SK-N-MC (cell line): ENCODE measurements around the gene PRAC1.

Experiments used
- DNase-seq: peaks from one replicate; pipeline ENCODE4 v3.0.0-alpha.2; 2011; ENCODE audit warnings: low read depth, low spot score
- H3K27ac ChIP-seq: fragments of 200-600 bp; sonication (generic); 2 replicates; pipeline ENCODE4 v1.5.1; 2016; ENCODE audit warnings: mixed run types
- H3K36me3 ChIP-seq: fragments of 200-600 bp; sonication (generic); 2 replicates; pipeline ENCODE4 v1.6.1; 2017; ENCODE audit warnings: antibody characterized with exemption, low read length, mixed read lengths; ENCODE audit not compliant: insufficient read depth
- H3K4me3 ChIP-seq: fragments of 200-600 bp; sonication (generic); 2 replicates; pipeline ENCODE4 v1.5.1; 2016
- H3K9ac ChIP-seq: fragments of 200-600 bp; sonication (generic); 2 replicates; pipeline ENCODE4 v1.8.0; 2017; ENCODE audit warnings: mixed run types, mixed read lengths; ENCODE audit not compliant: insufficient read length
- H3K9me3 ChIP-seq: fragments of 200-600 bp; sonication (generic); 2 replicates; pipeline ENCODE4 v1.6.1; 2017; ENCODE audit warnings: low read depth, mild to moderate bottlenecking, antibody characterized with exemption, low read length, moderate library complexity, mixed read lengths
- EZH2 ChIP-seq: fragments of 200-600 bp; sonication (generic); IDR thresholded peaks from one replicate; pipeline ENCODE4 v1.6.1; 2017; ENCODE audit warnings: antibody characterized with exemption
- FOXP2 ChIP-seq: optimal IDR thresholded peaks from 2 replicates; pipeline ENCODE3; 2011; ENCODE audit warnings: mild to moderate bottlenecking, moderate library complexity; ENCODE audit not compliant: insufficient read depth; ENCODE audit errors: extremely low read length, control extremely low read depth
- POLR2AphosphoS5 ChIP-seq: IDR thresholded peaks from 2 replicates; pipeline ENCODE4 v1.6.1; 2012; ENCODE audit warnings: mild to moderate bottlenecking, low read depth, low read length, borderline replicate concordance

Gene PRAC1

GRCh38 chr17:48756830-48757251 is 34.5 kb upstream of the PRAC1 start:
- H3K27ac ChIP-seq: peak overlapping the region; percentile 85
- H3K4me3 ChIP-seq: no peak overlapping the region
- H3K9me3 ChIP-seq: no peaks in the 10 kb centered on the region
- no peaks in the 10 kb centered on the region; the same call in 1 of the 2 replicates for H3K36me3 ChIP-seq
- no peak overlapping the region for H3K9ac ChIP-seq
- TF ChIP-seq EZH2 (no peak), FOXP2 (no peak), POLR2AphosphoS5 (no peak)
- DNase-seq: no peak

GRCh38 chr17:48755356-48755755 is 33.0 kb upstream of the PRAC1 start:
- H3K9ac ChIP-seq: no peak overlapping the region
- H3K4me3 ChIP-seq: 0 out of 2 replicates have a peak overlapping the region, but pooled peaks have one; percentile 17
- no peaks in the 10 kb centered on the region for H3K9me3 ChIP-seq
- no peaks in the 10 kb centered on the region for H3K36me3 ChIP-seq
- DNase-seq: no peak
- no peak overlapping the region for H3K27ac ChIP-seq
- no peak for TF ChIP-seq FOXP2

GRCh38 chr17:48754500-48755261 is 32.4 kb upstream of the PRAC1 start:
- no peak for TF ChIP-seq FOXP2
- no peak for TF ChIP-seq EZH2
- TF ChIP-seq POLR2AphosphoS5: no peak
- Histone ChIP-seq H3K36me3 (no peaks in the 10 kb centered on the region), H3K4me3 (0 out of 2 replicates have a peak overlapping the region, but pooled peaks have one; percentile 17), H3K9ac (no peak overlapping the region), H3K9me3 (no peaks in the 10 kb centered on the region), H3K27ac (no peak overlapping the region)
- no peak for DNase-seq

- Histone ChIP-seq H3K36me3 (no peaks in the 10 kb centered on the region), H3K9ac (no peak overlapping the region), H3K27ac (no peak overlapping the region), H3K9me3 (no peaks in the 10 kb centered on the region), H3K4me3 (no peak overlapping the region)
- no peak for DNase-seq
- TF ChIP-seq POLR2AphosphoS5 (no peak), EZH2 (no peak), FOXP2 (no peak)
Observed at GRCh38 chr17:48753794-48754499, 31.6 kb upstream of the PRAC1 start.

- Histone ChIP-seq H3K4me3 (no peak overlapping the region), H3K27ac (no peak overlapping the region), H3K9ac (no peak overlapping the region), H3K36me3 (no peaks in the 10 kb centered on the region), H3K9me3 (no peaks in the 10 kb centered on the region)
- TF ChIP-seq EZH2: no peak
- no peak for TF ChIP-seq FOXP2
- TF ChIP-seq POLR2AphosphoS5: no peak
- DNase-seq: no peak
Observed at GRCh38 chr17:48752399-48753288, 30.3 kb upstream of the PRAC1 start.

GRCh38 chr17:48751733-48752398 is 29.5 kb upstream of the PRAC1 start:
- Histone ChIP-seq H3K9ac (no peak overlapping the region), H3K4me3 (no peak overlapping the region), H3K36me3 (no peaks in the 10 kb centered on the region), H3K27ac (no peak overlapping the region), H3K9me3 (no peaks in the 10 kb centered on the region)
- TF ChIP-seq EZH2: no peak
- no peak for TF ChIP-seq POLR2AphosphoS5
- no peak for DNase-seq

- Histone ChIP-seq H3K36me3 (no peaks in the 10 kb centered on the region), H3K9me3 (no peaks in the 10 kb centered on the region), H3K9ac (no peak overlapping the region), H3K4me3 (no peak overlapping the region), H3K27ac (no peak overlapping the region)
- DNase-seq: no peak
- TF ChIP-seq POLR2AphosphoS5 (no peak), FOXP2 (no peak), EZH2 (no peak)
Observed at GRCh38 chr17:48751172-48751571, 28.9 kb upstream of the PRAC1 start.
